Retinal pigment epithelial cell (primary cell): ENCODE results near the gene DPP6.
"Not testable (repeated sequence)": the region's sequence is repeated elsewhere in the genome, so short reads cannot be mapped to it uniquely, and the experiment has no call there.

Source experiments
- DNase-seq: peaks from one replicate; pipeline ENCODE4 v3.0.0-alpha.2; 2010; ENCODE audit warnings: low read depth
- H3K4me3 ChIP-seq: 2 replicates; pipeline ENCODE4 v1.5.1; 2011; ENCODE audit warnings: mild to moderate bottlenecking, low read length, control low read depth, moderate library complexity

The DPP6 gene

GRCh38 chr7:154051643-154052529, at the start of gene DPP6:
Gene DPP6 (plus strand): TSS chr7:154052398.
- not testable (repeated sequence) for DNase-seq, H3K4me3 ChIP-seq

GRCh38 chr7:154009423-154009911, 42.7 kb upstream of the DPP6 start:
- DNase-seq, H3K4me3 ChIP-seq: not testable (repeated sequence)

- not testable (repeated sequence) for DNase-seq, H3K4me3 ChIP-seq
Observed at GRCh38 chr7:154010726-154011568, 41.3 kb upstream of the DPP6 start.

- H3K4me3 ChIP-seq, DNase-seq: not testable (repeated sequence)
Observed at GRCh38 chr7:154012800-154013199, 39.4 kb upstream of the DPP6 start.

GRCh38 chr7:154015636-154016035, 36.6 kb upstream of the DPP6 start:
- H3K4me3 ChIP-seq, DNase-seq: not testable (repeated sequence)

GRCh38 chr7:154018354-154018753, 33.8 kb upstream of the DPP6 start:
- H3K4me3 ChIP-seq, DNase-seq: not testable (repeated sequence)

- not testable (repeated sequence) for H3K4me3 ChIP-seq, DNase-seq
Observed at GRCh38 chr7:154027805-154028204, 24.4 kb upstream of the DPP6 start.

- not testable (repeated sequence) for H3K4me3 ChIP-seq, DNase-seq
Observed at GRCh38 chr7:154030476-154031080, 21.6 kb upstream of the DPP6 start.

GRCh38 chr7:154039466-154040165, 12.6 kb upstream of the DPP6 start:
- DNase-seq, result not testable (repeated sequence)

GRCh38 chr7:154050394-154050793, 1.8 kb upstream of the DPP6 start:
- not testable (repeated sequence) for DNase-seq, H3K4me3 ChIP-seq

More at GRCh38 chr7:154039466-154040165, 12.6 kb upstream of the DPP6 start:
- not testable (repeated sequence) for H3K4me3 ChIP-seq

- DNase-seq, H3K4me3 ChIP-seq: not testable (repeated sequence)
Observed at GRCh38 chr7:154051006-154051642, 1.1 kb upstream of the DPP6 start.

GRCh38 chr7:154052530-154053252, 493 bp downstream of the DPP6 start:
- DNase-seq, H3K4me3 ChIP-seq: not testable (repeated sequence)

GRCh38 chr7:154053466-154054312, 1.5 kb downstream of the DPP6 start:
- DNase-seq, H3K4me3 ChIP-seq: not testable (repeated sequence)

GRCh38 chr7:154054664-154055063, 2.5 kb downstream of the DPP6 start:
- DNase-seq, H3K4me3 ChIP-seq: not testable (repeated sequence)

GRCh38 chr7:154055491-154056106, 3.4 kb downstream of the DPP6 start:
- not testable (repeated sequence) for H3K4me3 ChIP-seq, DNase-seq

- DNase-seq, H3K4me3 ChIP-seq: not testable (repeated sequence)
Observed at GRCh38 chr7:154058783-154059182, 6.6 kb downstream of the DPP6 start.

- DNase-seq, H3K4me3 ChIP-seq: not testable (repeated sequence)
Observed at GRCh38 chr7:154060551-154060950, 8.4 kb downstream of the DPP6 start.
